Renal pelvis (tissue), 4 donors: ENCODE measurements around the gene CDC42BPB. TPM values are rescaled to one million over a fixed set of nuclear protein-coding genes. Genes with fewer than 3 reads are reported as not detected.

Experiments used
- DNase-seq: peaks from one replicate; pipeline ENCODE4 v3.0.0-alpha.2; 2013
- polyA plus RNA-seq, 3 donors: library from polyadenylated mRNA; unstranded; fragments of 120-200 nt; gene quantifications; one replicate each; pipeline ENCODE4 v1.2.1, GENCODE V29; 2013; ENCODE audit not compliant: insufficient read length in 3 of 3

The CDC42BPB gene
- polyA plus RNA-seq, 3 donors, result 78.6 to 93.7 (median 90.9) TPM

- no peak for DNase-seq
These were observed 37.5 kb downstream of the CDC42BPB start for GRCh38 chr14:103019826-103020225.

GRCh38 chr14:103019236-103019635, 38.1 kb downstream of the CDC42BPB start:
- no peak for DNase-seq

DNA sequence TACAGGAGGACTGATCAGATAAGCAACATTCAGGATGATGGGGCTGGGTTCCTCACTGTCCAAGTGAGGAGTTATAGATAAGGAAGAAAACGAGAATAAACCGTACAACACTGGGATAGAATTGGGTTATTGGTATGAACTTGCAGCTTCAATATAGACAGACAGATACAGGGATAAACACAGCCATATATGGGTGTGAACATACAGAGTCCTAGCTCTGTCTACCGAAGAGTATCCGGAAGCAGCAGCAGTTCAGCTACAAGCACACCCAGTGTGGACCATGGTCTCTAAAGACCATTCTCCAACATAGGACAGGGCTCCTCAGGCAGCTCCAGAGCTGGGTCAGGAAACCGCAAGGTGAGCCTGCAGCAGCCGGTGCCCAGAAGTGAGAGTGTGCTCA, 40.8 kb downstream of the CDC42BPB start:
- no peak for DNase-seq

DNA sequence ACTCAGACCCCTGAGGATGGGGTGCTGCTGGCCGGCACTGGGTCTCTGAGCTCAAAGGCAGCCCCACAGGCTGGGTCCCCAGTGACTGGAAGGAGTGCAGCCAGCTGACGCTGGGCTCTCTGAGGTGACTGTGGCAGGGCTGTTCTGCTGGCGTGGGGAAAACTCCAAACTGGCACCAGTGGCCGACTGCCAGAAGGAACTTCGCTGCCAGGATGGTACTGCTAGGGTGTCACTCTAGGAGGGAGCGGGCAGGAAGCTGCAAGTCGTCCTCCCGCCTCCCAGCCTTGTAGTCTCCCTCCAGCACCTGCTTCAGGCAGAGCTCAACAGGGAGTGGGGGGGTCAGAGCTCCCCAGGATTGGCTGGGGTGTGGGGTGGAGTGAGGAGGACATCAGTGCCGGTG, 41.3 kb downstream of the CDC42BPB start:
- DNase-seq, result no peak

GRCh38 chr14:103015426-103015825, 41.9 kb downstream of the CDC42BPB start:
- no peak for DNase-seq

GRCh38 chr14:103014466-103015228, 42.7 kb downstream of the CDC42BPB start:
- no peak for DNase-seq

DNA sequence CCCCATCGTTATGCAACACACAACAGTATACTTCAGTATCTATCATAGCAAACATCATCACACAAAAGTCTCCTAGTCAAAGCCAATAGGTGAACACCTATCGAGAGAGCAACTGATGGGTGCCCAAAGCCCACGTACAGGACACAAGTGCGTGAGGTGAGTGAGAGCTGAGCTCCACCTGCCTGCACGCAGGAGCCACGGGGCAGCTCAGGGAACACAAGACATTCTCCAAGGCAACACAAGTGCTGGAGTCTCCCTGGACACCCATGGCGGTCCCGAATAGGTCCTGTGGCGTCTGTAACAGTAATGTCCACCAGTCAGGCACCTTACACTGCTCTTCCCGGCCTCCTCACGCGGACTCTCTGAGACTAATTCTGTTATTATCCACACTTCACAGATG, 44.3 kb downstream of the CDC42BPB start:
- no peak for DNase-seq

- DNase-seq, result no peak
These were observed 47.8 kb downstream of the CDC42BPB start for GRCh38 chr14:103009559-103009958.

- DNase-seq, result no peak
These were observed 48.5 kb downstream of the CDC42BPB start for GRCh38 chr14:103008768-103009357.

GRCh38 chr14:103008126-103008525, 49.2 kb downstream of the CDC42BPB start:
- DNase-seq, result no peak

- no peak for DNase-seq
These were observed 49.8 kb downstream of the CDC42BPB start for GRCh38 chr14:103007555-103007954.

DNA sequence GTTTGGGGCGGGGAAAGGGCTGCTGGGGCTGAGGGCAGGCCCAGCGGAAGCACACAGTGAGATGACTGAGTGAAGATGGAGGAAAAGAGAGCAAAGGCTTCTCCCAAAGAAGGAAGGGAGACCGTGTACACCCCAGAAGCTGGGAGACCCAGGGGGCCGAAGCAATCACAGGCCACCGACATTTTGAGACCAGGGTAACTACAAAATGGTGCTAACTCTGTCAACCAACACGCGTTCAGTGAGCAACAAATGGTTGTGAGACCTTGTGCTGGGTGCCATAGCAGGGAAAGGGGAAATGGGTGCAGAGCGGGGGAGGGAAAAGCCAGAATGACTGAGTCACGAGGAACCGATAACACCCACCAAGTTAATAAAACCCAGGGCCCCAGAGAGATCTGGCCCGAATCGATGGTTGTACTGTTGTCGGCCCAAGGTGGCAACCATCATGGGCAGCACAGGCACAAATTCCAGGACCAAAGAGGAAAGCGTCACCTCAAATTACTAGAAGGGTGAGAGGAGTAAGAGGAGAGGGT, 50.3 kb downstream of the CDC42BPB start:
- no peak for DNase-seq

DNA sequence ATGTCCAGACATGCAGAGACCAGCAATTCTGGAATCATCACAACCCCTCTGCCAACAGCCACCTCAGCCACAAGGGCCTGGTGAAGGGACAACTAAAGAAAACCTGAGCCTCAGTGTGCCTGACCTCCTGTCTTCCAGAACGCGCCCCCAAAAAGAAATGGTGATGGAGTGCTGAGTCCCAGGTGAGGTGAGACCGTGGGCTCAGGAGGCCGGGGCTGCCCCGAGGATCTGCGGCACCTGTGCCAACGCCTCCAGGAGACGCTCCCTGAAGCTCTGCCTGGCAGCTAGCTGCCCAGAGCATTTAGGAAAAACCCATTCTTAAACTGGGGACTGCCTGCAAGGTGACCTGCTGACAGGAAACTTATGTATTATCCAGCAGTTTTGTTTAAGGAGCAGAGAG, 51.2 kb downstream of the CDC42BPB start:
- no peak for DNase-seq

DNA sequence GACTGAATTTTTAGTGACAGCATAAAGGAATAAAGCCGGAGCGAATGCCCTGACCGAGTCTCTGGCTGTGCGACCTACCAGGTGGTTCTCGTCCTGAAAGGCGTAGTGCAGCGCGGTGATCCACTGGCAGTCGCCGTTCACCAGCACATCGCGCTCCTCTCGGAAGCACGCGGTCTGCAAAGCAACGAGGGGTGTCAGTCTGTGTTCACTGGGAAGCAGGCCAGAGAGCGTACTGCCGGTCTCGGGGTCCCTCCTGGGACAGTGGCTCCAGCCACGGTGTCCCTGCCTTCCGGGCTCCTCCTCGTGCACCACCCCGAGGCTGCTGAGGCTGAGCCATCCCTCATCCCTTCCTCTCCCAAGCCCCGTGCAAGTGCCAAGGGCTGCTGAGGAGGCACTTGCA, 53.5 kb downstream of the CDC42BPB start:
- no peak for DNase-seq

- no peak for DNase-seq
These were observed 54.1 kb downstream of the CDC42BPB start for GRCh38 chr14:103003351-103003615.

- no peak for DNase-seq
These were observed 54.6 kb downstream of the CDC42BPB start for GRCh38 chr14:103002578-103003350.

- no peak for DNase-seq
These were observed 55.5 kb downstream of the CDC42BPB start for GRCh38 chr14:103001651-103002396.

GRCh38 chr14:103001226-103001625, 56.1 kb downstream of the CDC42BPB start:
- no peak for DNase-seq

DNA sequence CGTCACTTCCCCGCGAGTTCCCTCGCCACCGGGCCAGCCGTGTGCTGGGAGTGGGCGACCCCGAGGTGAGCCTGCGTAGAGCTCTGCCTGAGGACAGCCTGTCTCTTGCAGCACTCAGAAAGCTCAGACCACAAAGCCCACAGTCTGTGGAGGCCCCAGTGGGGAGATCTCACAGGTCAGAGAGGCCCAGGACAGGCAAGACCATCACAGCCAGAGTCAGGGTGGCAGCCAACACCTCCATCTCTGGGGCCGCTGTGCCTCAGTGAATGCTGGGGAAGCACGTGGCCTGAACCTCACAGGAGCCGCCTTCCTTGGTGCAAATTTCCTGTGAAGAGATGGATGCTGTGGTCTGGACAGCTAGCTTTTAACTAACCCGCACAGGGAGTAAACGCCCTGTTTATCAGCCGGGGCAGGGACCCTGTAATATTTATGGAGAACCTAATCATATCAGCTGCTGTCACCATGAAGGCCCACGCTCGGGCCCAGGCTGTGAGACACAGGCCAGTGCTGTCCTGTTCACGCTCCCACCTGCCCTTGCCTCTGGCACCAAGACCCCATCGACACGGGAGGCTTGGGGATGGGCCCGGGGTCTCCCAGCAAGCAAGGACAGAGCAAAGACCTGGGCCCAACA, 56.9 kb downstream of the CDC42BPB start:
- no peak for DNase-seq

GRCh38 chr14:102999227-102999895, 58.0 kb downstream of the CDC42BPB start:
- no peak for DNase-seq

DNA sequence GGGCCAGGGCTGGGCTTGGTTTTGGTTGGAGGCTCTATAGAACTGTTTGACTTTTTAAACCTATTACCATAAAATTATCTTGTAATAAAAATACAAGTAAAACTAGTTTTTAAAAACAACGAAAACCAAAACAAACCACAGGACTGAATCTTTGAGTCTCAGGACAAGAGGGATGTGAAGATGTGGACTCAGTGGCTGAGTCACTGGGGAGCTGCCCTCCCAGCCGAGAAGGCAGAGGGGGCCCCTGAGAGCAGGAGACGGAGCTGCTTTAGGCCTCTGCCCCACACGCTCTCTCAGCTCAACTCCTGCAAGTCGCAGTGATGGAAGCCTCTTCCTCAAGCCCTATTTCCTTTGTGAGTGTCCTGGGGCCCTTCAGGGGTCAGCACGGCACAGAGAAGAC, 59.0 kb downstream of the CDC42BPB start:
- DNase-seq, result no peak
